GM13976 (cell line): ENCODE results near the gene TMEM81.

Source experiments
- DNase-seq: peaks from one replicate; pipeline ENCODE4 v3.0.0; 2012; ENCODE audit warnings: low spot score
- CTCF ChIP-seq: IDR thresholded peaks from 2 replicates; pipeline ENCODE4 v1.5.1; 2012; ENCODE audit warnings: borderline replicate concordance, mild to moderate bottlenecking; ENCODE audit not compliant: insufficient read depth; ENCODE audit errors: extremely low read depth, missing control alignments, control extremely low read depth
- in situ Hi-C: fragments of 300-500 bp; cut with MboI; formaldehyde crosslinking; loops from one replicate; pipeline ENCODE4 v1.12.0; 2022; ENCODE audit warnings: low sequenced_read_pairs, mixed read lengths, inconsistent platforms; ENCODE audit not compliant: unreplicated experiment

Gene TMEM81

GRCh38 chr1:205037539-205037938 lies 46.7 kb downstream of the TMEM81 start:
- in situ Hi-C loops: no loop called here
- no peak for TF ChIP-seq CTCF
- DNase-seq: no peak
